K562 (cell line): ENCODE results near the gene CCDC158. TPM values are rescaled to one million over a fixed set of nuclear protein-coding genes. Genes with fewer than 3 reads are reported as not detected.

ENCODE experiments used
- ARHGAP35 ChIP-seq: fragments of 450-650 bp; IDR thresholded peaks from 2 replicates; pipeline ENCODE4 v1.6.1; 2018; ENCODE audit not compliant: partially characterized antibody
- BCOR ChIP-seq: fragments of 450-650 bp; IDR thresholded peaks from 2 replicates; pipeline ENCODE4 v1.6.1; 2016
- BHLHE40 ChIP-seq: IDR thresholded peaks from 2 replicates; pipeline ENCODE4 v1.6.1; 2011; ENCODE audit warnings: low read length, improper control_type of control experiment
- BRD9 ChIP-seq: fragments of 450-650 bp; IDR thresholded peaks from 2 replicates; pipeline ENCODE4 v1.6.1; 2018; ENCODE audit warnings: low read depth; ENCODE audit not compliant: partially characterized antibody
- CHD1 ChIP-seq: fragments of 200-600 bp; sonication (generic); IDR thresholded peaks from one replicate; pipeline ENCODE4 v1.6.1; 2012; ENCODE audit warnings: mild to moderate bottlenecking, moderate library complexity, low read length, inconsistent platforms
- CREBBP ChIP-seq: IDR thresholded peaks from one replicate; pipeline ENCODE4 v1.6.1; 2012; ENCODE audit warnings: low read depth, mild to moderate bottlenecking, control low read depth, inconsistent platforms, low read length
- CTBP1 ChIP-seq: fragments of 450-650 bp; IDR thresholded peaks from 2 replicates; pipeline ENCODE4 v1.6.1; 2016; ENCODE audit warnings: borderline replicate concordance
- EGR1 ChIP-seq: fragments of 450-650 bp; conservative IDR thresholded peaks from 2 replicates; pipeline ENCODE4 v1.6.1; 2017; ENCODE audit warnings: mild to moderate bottlenecking
- ELK1 ChIP-seq: sonication (generic); formaldehyde crosslinking; IDR thresholded peaks from 2 replicates; pipeline ENCODE4 v1.8.1; 2022; ENCODE audit warnings: missing genetic modification reagents
- EP400 ChIP-seq: fragments of 450-650 bp; IDR thresholded peaks from 2 replicates; pipeline ENCODE4 v1.6.1; 2017; ENCODE audit warnings: antibody characterized with exemption, mild to moderate bottlenecking, moderate library complexity
- ERF ChIP-seq: fragments of 450-650 bp; formaldehyde crosslinking; IDR thresholded peaks from 2 replicates; pipeline ENCODE4 v1.4.0; 2020; ENCODE audit warnings: mild to moderate bottlenecking, mixed read lengths
- ESRRA ChIP-seq: fragments of 450-650 bp; IDR thresholded peaks from 2 replicates; pipeline ENCODE4 v1.6.1; 2014; ENCODE audit warnings: low read depth, mild to moderate bottlenecking, moderate library complexity, borderline replicate concordance
- GTF2F1 ChIP-seq: IDR thresholded peaks from 2 replicates; pipeline ENCODE4 v1.6.1; 2011; ENCODE audit warnings: low read depth, low read length, improper control_type of control experiment
- HNRNPH1 ChIP-seq: fragments of 200-400 bp; formaldehyde crosslinking; optimal IDR thresholded peaks from 2 replicates; pipeline ENCODE3; 2017; ENCODE audit warnings: low read depth, mild to moderate bottlenecking, low read length, moderate library complexity
- HNRNPK ChIP-seq: fragments of 200-400 bp; formaldehyde crosslinking; IDR thresholded peaks from one replicate; pipeline ENCODE4 v1.6.1; 2018; ENCODE audit warnings: mild to moderate bottlenecking, low read depth, low read length; ENCODE audit not compliant: poor library complexity, severe bottlenecking
- MIER1 ChIP-seq: fragments of 450-650 bp; IDR thresholded peaks from 2 replicates; pipeline ENCODE4 v1.6.1; 2016; ENCODE audit warnings: antibody characterized with exemption, mild to moderate bottlenecking, low read depth
- NCOA2 ChIP-seq, 2 experiments: fragments of 450-650 bp; IDR thresholded peaks; 2 replicates each; pipeline ENCODE4 v1.6.1; 2018; ENCODE audit warnings: mild to moderate bottlenecking in 2 of 2, moderate library complexity in 1 of 2; ENCODE audit not compliant: partially characterized antibody in 2 of 2
- POLR3G ChIP-seq: IDR thresholded peaks from 2 replicates; pipeline ENCODE4 v1.6.1; 2011; ENCODE audit not compliant: insufficient read length, insufficient replicate concordance; ENCODE audit errors: extremely low read depth
- STAT5A ChIP-seq: IDR thresholded peaks from 2 replicates; pipeline ENCODE4 v1.6.1; 2012; ENCODE audit warnings: low read length, inconsistent platforms, borderline replicate concordance
- THRAP3 ChIP-seq: fragments of 450-650 bp; IDR thresholded peaks from 2 replicates; pipeline ENCODE4 v1.6.1; 2016; ENCODE audit warnings: mild to moderate bottlenecking, inconsistent platforms, borderline replicate concordance
- YY1 ChIP-seq, 3 experiments: IDR thresholded peaks; 2 replicates each; pipeline ENCODE4 v1.6.1; 2011; ENCODE audit warnings: low read length in 2 of 3, mild to moderate bottlenecking in 2 of 3, moderate library complexity in 2 of 3, borderline replicate concordance in 1 of 3, control low read depth in 1 of 3, low read depth in 1 of 3; ENCODE audit not compliant: insufficient read depth in 3 of 3, insufficient replicate concordance in 2 of 3, control insufficient read depth in 1 of 3, insufficient read length in 1 of 3; ENCODE audit errors: extremely low read depth in 1 of 3
- ZNF324 ChIP-seq: fragments of 250-450 bp; sonication (Bioruptor Pico); IDR thresholded peaks from 2 replicates; pipeline ENCODE4 v1.4.0; 2020; ENCODE audit warnings: mild to moderate bottlenecking
- ZNF431 ChIP-seq: sonication (generic); formaldehyde crosslinking; IDR thresholded peaks from 2 replicates; pipeline ENCODE4 v1.8.0; 2022; ENCODE audit warnings: mild to moderate bottlenecking, missing genetic modification reagents
- ZNF592 ChIP-seq: fragments of 450-650 bp; IDR thresholded peaks from 2 replicates; pipeline ENCODE4 v1.6.1; 2017; ENCODE audit warnings: antibody characterized with exemption, mild to moderate bottlenecking
- ZSCAN32 ChIP-seq: fragments of 450-650 bp; formaldehyde crosslinking; IDR thresholded peaks from 2 replicates; pipeline ENCODE4 v1.4.0; 2020; ENCODE audit warnings: mild to moderate bottlenecking, moderate library complexity
- polyA plus RNA-seq, 8 experiments: library from polyadenylated mRNA; depleted of rRNA in 4 of 8; stranded (reverse) in 5 of 8; unstranded in 3 of 8; fragments of >200 nt; fragmentation: Nextera tagmentation in 2 of 8; fragmentation: Illumina TruSeq in 1 of 8; extraction: Ambion mirVana in 2 of 8; extraction: Trizol in 1 of 8; gene quantifications; 2 replicates each; pipeline versions ENCODE4 v1.2.1 to v1.2.3, GENCODE V29; 2011 to 2014; ENCODE audit warnings: inconsistent platforms in 1 of 8, missing spikeins in 1 of 8
- total RNA-seq, 7 experiments: library from RNA; depleted of rRNA in 6 of 7; stranded (reverse); fragments of >200 nt in 6 of 7; fragmentation: Illumina TruSeq in 2 of 7; extraction: Trizol in 2 of 7; gene quantifications; 2 replicates each; pipeline versions ENCODE4 v1.2.1 to v1.2.3, GENCODE V29; 2011 to 2021; ENCODE audit warnings: low replicate concordance in 1 of 7

CCDC158 gene
- total and polyA plus RNA-seq, 9 of the 15 experiments (the other 6 are each of a cell fraction or from before 2014, with no cell fraction given): not detected

GRCh38 chr4:76301068-76301774, 119.7 kb downstream of the CCDC158 start (continued):
- TF ChIP-seq CHD1 (no peak), NCOA2 (IDR thresholded peaks at IDR 0.05; ENCODE audit: partially characterized antibody in 2 of 2) (peak in 1 of 2 experiments; percentile 69), THRAP3 (no peak), EP400 (peak; percentile 50; the same call in 1 of the 2 replicates), ESRRA (peak; percentile 90; the same call in 1 of the 2 replicates), MIER1 (no peak), ERF (CRISPR knock-in tag) (no peak), ARHGAP35 (no peak), ZNF592 (peak; percentile 75), HNRNPH1 (no peak), ZNF324 (CRISPR knock-in tag) (no peak), ZNF431 (no peak), BHLHE40 (peak; percentile 19; the same call in 1 of the 2 replicates), YY1 (IDR thresholded peaks at IDR 0.05; ENCODE audit: borderline replicate concordance in 1 of 3, control insufficient read depth in 1 of 3, extremely low read depth in 1 of 3, insufficient read depth in 3 of 3, insufficient read length in 1 of 3, insufficient replicate concordance in 2 of 3, low read depth in 1 of 3, low read length in 2 of 3) (no peak), HNRNPK (no peak), BCOR (0 out of 2 replicates have a peak, but pooled peaks have one; percentile 40), EGR1 (no peak), STAT5A (peak; percentile 85), POLR3G (no peak), CREBBP (no peak), CTBP1 (peak; percentile 78; the same call in 1 of the 2 replicates), ZSCAN32 (CRISPR knock-in tag) (no peak), GTF2F1 (no peak), ELK1 (no peak), BRD9 (no peak)
